ENCODE measurements around the gene SPRED1. TPM values are rescaled to one million over a fixed set of nuclear protein-coding genes. Genes with fewer than 3 reads are reported as not detected.
A peak's percentile ranks its signal among the peaks of the same experiment; 100 is the strongest.

SPRED1 gene
- total and polyA plus RNA-seq, 10 of the 15 experiments (the other 5 are each of a cell fraction or from before 2014, with no cell fraction given), result 0.08 to 2.6 (median 0.22) TPM

GRCh38 chr15:38254051-38254883 lies 1.6 kb downstream of the SPRED1 start:
- FAIRE-seq (no peak), DNase-seq (ENCODE audit: low read depth, low spot score) (peak; percentile 39), ATAC-seq (peak; percentile 65)
- Histone ChIP-seq H2AFZ (ENCODE audit: control insufficient read depth, low read depth, low read length) (peak overlapping the region; percentile 21), H3K4me3 (peak overlapping the region; percentile 94), H3K79me2 (ENCODE audit: control insufficient read depth, insufficient read depth, low read length) (peaks cover 15% of the 10 kb centered on the region), H3K9ac (ENCODE audit: control insufficient read depth, insufficient read depth, low read length) (peak overlapping the region; percentile 29; the same call in 1 of the 2 replicates), H3K9me3 (replicated peaks; ENCODE audit: control insufficient read depth, insufficient read depth, low read length) (no peaks in the 10 kb centered on the region), H3K4me1 (ENCODE audit: control insufficient read depth, insufficient read depth, low read length) (peaks cover 3% of the 10 kb centered on the region; the same call in 1 of the 2 replicates), H3K27me3 (replicated peaks in 1 of 2; ENCODE audit: control insufficient read depth in 2 of 2, insufficient read depth in 2 of 2, low read length in 1 of 2) (no peaks in the 10 kb centered on the region; a peak in 1 of 4 replicates), H3K4me2 (ENCODE audit: control insufficient read depth, insufficient read depth) (peak overlapping the region; percentile 69), H4K20me1 (ENCODE audit: control insufficient read depth, insufficient read depth) (no peaks in the 10 kb centered on the region), H3K27ac (ENCODE audit: control insufficient read depth, insufficient read depth) (no peak overlapping the region), H3K36me3 (ENCODE audit: control insufficient read depth in 2 of 2, insufficient read depth in 2 of 2, low read length in 1 of 2) (no peaks in the 10 kb centered on the region)
- ChIA-PET SMC1A (ENCODE audit: uncharacterized antibody, unreplicated experiment) (interaction anchor here (0.6 to 2.6 kb wide), 22 partner anchors 10 to 445 kb away, joined by 3 to 9 read pairs (median 4); no protein-coding TSS in a partner anchor), CTCF (interaction anchor here (0.7 to 4.1 kb wide), 8 partner anchors 24 to 436 kb away, joined by 3 to 23 read pairs (median 4); no protein-coding TSS in a partner anchor), RAD21 (ENCODE audit: unreplicated experiment) (interaction anchor here (0.7 to 2.2 kb wide), 15 partner anchors 12 to 445 kb away, joined by 3 to 7 read pairs (median 3); partner anchors contain the start of gene FAM98B), POLR2A (interaction anchor here (0.7 to 0.8 kb wide), 3 partner anchors 46 to 107 kb away, joined by 3 read pairs; no protein-coding TSS in a partner anchor)
- TSS peak; percentile 50 for BruUV-seq (replicated peaks)
- in situ Hi-C loops (cut with MboI), result no loop called here
- WGBS (ENCODE audit: insufficient coverage, insufficient replicate concordance, low lambda C conversion rate, missing lambda C conversion rate), result under 1% methylated on average over 15 of the region's 15 CpGs
- intact Hi-C loops (cut with micrococcal nuclease; ENCODE audit: unreplicated experiment), result loop anchor here (5.0 kb wide), 4 partner anchors 53 to 252 kb away; no protein-coding TSS in a partner anchor
- no peak for TF ChIP-seq MEF2B (IDR thresholded peaks at IDR 0.05; ENCODE audit: partially characterized antibody, poor library complexity, severe bottlenecking)
- no peak for TF ChIP-seq FOXK2 (IDR thresholded peaks at IDR 0.05)
- no peak for TF ChIP-seq NR2C2 (IDR thresholded peaks at IDR 0.05; ENCODE audit: borderline replicate concordance, control insufficient read depth, insufficient read length, low read depth)
- no peak for TF ChIP-seq DPF2 (IDR thresholded peaks at IDR 0.05)
- no peak for TF ChIP-seq POLR2A (IDR thresholded peaks at IDR 0.05; ENCODE audit: low read depth, low read length)
- TF ChIP-seq NFIC (IDR thresholded peaks at IDR 0.05; ENCODE audit: low read depth, low read length), result no peak
- TF ChIP-seq USF1 (IDR thresholded peaks at IDR 0.05; ENCODE audit: borderline replicate concordance, extremely low read length, insufficient read depth, low read depth, low read length), result peak; percentile 73
- TF ChIP-seq CREM (IDR thresholded peaks at IDR 0.05; ENCODE audit: low read depth), result no peak
- TF ChIP-seq ZNF622 (IDR thresholded peaks at IDR 0.05), result no peak
- no peak for TF ChIP-seq SIX5 (IDR thresholded peaks at IDR 0.05; ENCODE audit: low read depth, low read length, severe bottlenecking)
- TF ChIP-seq ZNF687 (IDR thresholded peaks at IDR 0.05), result no peak
- no peak for TF ChIP-seq IRF4 (IDR thresholded peaks at IDR 0.05; ENCODE audit: low read depth, low read length)
- no peak for TF ChIP-seq FOS (IDR thresholded peaks at IDR 0.05; ENCODE audit: borderline replicate concordance, extremely low read depth, insufficient read length)
- no peak for TF ChIP-seq CREB1 (IDR thresholded peaks at IDR 0.05; ENCODE audit: low read depth)
- TF ChIP-seq RBBP5 (conservative IDR thresholded peaks at IDR 0.05), result no peak
- peak; percentile 72 to 82 for TF ChIP-seq BHLHE40 (IDR thresholded peaks at IDR 0.05; ENCODE audit: borderline replicate concordance in 1 of 2, low read depth in 2 of 2, low read length in 1 of 2)
- no peak for TF ChIP-seq EGR1 (IDR thresholded peaks at IDR 0.05; ENCODE audit: borderline replicate concordance in 1 of 2, low read depth in 2 of 2, low read length in 2 of 2)
- TF ChIP-seq MAX (IDR thresholded peaks at IDR 0.05; ENCODE audit: low read depth, low read length), result no peak
- TF ChIP-seq YY1 (IDR thresholded peaks at IDR 0.05; ENCODE audit: low read depth, low read length), result peak; percentile 90
